ENCODE results near the gene LTBP3.

DNA sequence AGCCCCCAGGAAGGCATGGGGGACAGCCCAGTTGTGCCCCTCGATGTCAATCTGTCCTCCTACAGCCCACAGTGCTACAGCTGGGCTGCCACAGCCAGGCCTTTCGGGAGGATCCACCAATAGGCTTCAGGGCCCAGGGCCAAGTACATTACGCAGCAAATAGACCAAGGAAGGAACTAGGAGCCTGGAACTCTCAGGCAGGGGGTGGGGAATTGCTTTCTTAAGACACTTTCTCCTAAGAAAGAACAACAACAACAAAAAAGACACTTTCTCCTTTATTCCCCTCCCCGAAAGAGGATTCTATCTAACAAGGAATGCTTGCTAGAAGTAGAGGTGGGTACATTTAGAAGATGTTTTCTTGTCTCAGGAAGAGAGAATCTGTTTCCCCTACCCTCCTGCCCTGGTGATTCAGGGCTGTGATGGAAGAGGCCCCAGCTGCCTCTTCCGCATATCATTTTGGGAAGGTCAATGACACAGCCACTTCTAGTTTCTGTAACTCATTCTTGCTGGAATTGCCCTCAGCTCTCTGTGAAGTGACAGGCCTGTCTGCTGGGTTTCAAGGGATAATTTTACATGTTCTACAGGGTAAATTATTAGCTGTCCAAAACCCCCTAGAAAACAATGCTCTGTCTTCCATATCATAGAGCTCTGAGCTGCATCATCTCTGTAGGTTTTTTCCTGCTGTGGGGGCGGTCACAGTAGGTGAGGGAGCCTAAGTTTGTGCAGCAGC is 65.4 kb downstream of the LTBP3 start:
- TF ChIP-seq, protein P1, sequence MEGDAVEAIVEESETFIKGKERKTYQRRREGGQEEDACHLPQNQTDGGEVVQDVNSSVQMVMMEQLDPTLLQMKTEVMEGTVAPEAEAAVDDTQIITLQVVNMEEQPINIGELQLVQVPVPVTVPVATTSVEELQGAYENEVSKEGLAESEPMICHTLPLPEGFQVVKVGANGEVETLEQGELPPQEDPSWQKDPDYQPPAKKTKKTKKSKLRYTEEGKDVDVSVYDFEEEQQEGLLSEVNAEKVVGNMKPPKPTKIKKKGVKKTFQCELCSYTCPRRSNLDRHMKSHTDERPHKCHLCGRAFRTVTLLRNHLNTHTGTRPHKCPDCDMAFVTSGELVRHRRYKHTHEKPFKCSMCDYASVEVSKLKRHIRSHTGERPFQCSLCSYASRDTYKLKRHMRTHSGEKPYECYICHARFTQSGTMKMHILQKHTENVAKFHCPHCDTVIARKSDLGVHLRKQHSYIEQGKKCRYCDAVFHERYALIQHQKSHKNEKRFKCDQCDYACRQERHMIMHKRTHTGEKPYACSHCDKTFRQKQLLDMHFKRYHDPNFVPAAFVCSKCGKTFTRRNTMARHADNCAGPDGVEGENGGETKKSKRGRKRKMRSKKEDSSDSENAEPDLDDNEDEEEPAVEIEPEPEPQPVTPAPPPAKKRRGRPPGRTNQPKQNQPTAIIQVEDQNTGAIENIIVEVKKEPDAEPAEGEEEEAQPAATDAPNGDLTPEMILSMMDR (IDR thresholded peaks at IDR 0.05) = peak in 1 of 6 experiments; percentile 2
- peak; percentile 12 to 78 for TF ChIP-seq POLR2A (IDR thresholded peaks at IDR 0.05)

All from adrenal gland (tissue), 5 donors.